GM13977 (cell line): ENCODE results near the gene ZNF441.
A peak's percentile ranks its signal among the peaks of the same experiment; 100 is the strongest.

Experiments used
- DNase-seq: peaks from one replicate; pipeline ENCODE4 v3.0.0; 2012; ENCODE audit warnings: low spot score
- in situ Hi-C: fragments of 300-500 bp; cut with MboI; formaldehyde crosslinking; loops from one replicate; pipeline ENCODE4 v1.12.0; 2022; ENCODE audit warnings: low sequenced_read_pairs, low pct_unique_long_range_greater_than_20kb, mixed read lengths, inconsistent platforms; ENCODE audit not compliant: unreplicated experiment
- TF ChIP-seq, protein P1 (sequence below): IDR thresholded peaks from 2 replicates; pipeline ENCODE4 v1.5.1; 2012; ENCODE audit warnings: mild to moderate bottlenecking, control low read depth; ENCODE audit not compliant: insufficient read depth; ENCODE audit errors: extremely low read depth, missing control alignments

ZNF441 gene

DNA sequence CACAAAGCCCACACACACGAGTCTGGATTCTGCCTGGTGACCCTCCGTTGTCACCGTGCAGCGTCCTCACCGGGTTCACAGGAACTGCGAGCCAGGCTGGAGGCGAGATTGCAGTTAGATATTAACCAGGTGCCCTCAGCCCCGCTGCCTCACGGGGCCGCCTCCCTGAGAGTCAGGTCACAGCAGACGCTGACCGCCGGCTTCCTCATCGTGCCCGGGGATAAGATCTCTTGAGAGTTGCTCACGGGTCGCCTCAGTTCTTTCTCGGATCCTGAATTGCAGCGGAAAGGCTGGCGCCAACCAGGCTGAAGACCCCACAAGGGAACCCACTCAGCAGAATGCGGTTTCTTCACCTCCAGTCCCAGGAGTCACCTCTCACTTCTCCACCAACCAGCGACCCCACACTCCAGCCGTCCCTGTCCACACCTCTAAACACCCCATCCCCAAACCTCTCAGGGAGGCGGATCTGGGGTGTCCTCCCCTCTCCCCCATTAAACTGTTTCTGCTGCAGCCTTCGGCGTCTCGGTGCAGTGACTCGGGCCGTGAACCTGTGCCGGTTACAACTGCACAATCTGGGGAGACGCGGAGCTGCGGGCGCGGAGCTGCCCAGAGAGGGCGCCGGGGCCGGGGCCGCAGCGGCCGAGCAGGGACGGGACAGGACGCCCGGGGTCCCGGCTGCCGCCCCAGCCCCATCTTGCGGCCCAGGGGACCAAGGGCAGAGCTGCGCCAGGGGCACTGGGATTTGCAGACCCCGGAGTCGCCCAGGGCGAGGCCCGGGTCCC lies 28.6 kb upstream of the ZNF441 start:
- in situ Hi-C loops: no loop called here
- DNase-seq: peak; percentile 58
- TF ChIP-seq, protein P1, sequence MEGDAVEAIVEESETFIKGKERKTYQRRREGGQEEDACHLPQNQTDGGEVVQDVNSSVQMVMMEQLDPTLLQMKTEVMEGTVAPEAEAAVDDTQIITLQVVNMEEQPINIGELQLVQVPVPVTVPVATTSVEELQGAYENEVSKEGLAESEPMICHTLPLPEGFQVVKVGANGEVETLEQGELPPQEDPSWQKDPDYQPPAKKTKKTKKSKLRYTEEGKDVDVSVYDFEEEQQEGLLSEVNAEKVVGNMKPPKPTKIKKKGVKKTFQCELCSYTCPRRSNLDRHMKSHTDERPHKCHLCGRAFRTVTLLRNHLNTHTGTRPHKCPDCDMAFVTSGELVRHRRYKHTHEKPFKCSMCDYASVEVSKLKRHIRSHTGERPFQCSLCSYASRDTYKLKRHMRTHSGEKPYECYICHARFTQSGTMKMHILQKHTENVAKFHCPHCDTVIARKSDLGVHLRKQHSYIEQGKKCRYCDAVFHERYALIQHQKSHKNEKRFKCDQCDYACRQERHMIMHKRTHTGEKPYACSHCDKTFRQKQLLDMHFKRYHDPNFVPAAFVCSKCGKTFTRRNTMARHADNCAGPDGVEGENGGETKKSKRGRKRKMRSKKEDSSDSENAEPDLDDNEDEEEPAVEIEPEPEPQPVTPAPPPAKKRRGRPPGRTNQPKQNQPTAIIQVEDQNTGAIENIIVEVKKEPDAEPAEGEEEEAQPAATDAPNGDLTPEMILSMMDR: no peak

DNA sequence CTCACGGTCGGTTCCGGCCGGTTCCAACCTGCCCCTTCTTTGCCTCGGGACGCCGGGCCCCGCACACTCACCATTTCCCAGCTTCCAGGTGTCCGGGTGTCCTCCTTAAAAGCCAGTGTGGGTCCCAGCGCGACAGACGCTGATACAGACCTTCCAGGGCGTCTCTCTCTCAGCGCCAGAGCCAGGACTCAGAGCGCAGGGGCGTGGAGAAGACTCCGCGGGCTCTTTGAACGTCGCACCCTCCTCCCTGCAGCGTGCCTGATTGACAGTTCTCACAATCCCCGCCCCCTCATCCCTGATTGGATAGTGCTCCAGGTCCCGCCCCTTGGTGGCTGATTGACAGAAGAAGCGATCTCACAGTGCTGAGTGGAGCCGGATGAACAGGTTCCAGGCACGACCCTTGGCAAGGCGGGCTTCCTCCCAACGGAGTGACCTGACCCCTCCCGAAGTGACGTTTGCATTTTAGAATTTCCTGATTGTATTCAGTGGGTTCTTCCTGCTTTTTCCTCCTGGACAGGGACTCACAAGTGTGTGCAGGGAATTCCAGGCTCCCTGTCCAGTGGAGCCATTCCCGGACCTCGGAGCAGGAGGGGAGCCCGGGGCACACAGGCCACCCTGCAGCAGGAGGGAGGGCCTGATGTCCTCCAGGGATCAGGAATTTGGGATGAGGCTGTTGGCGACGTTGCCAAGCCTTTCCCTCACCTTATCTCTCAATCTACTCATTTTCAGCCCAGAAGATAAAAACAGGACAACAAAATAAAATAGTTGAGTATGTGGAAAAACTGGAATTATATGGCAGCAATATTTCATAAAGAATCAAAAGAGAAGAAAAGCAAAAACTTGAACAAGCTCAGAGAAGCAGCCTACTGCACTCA lies 27.8 kb upstream of the ZNF441 start, which contains the start of gene ZNF823:
ZNF823 (minus strand) TSS at position 201 of the 875 bp plus-strand sequence; CDS start at position 74, 127 bp downstream.
- TF ChIP-seq, protein P1: no peak
- peak; percentile 96 for DNase-seq
- in situ Hi-C loops: no loop called here

DNA sequence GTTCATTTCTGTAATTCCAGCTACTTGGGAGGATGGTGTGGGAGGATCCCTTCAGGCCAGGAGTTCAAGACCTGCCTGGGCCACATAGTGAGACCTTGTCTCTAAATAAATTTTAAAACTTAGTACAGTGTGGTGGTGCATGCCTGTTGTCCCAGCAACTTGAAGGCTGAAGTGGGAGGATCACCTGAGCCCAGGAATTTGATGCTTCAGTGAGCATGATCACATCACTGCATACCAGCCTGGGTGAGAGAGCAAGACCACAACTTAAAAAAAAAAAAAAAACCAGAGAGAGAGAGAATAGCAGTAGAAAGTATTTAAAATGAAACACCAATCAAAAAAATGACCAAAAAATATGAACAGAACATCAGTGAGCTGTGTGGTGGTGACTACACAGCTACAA lies 20.9 kb upstream of the ZNF441 start:
- in situ Hi-C loops: no loop called here

DNA sequence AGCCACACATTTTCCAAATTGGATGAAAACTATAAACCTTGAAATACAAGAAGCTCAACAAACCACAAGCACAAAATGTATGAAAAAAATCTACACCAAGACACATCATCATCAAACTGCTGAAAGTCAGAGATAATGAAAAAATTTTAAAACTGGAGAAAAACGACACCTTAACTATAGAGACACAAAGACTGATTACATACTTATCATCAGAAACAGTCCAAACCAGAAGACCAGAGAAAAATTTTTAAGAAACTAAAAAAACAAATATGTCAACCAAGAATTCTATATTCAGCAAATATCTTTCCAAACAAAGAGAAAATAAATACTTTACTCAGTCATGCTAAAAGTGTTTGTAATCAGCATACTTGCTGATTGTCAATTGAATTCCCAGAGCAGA lies 19.5 kb upstream of the ZNF441 start:
- in situ Hi-C loops: no loop called here
- TF ChIP-seq, protein P1: no peak
- no peak for DNase-seq

More for the DNA sequence above, 20.9 kb upstream of the ZNF441 start:
- TF ChIP-seq, protein P1: no peak
- no peak for DNase-seq

DNA sequence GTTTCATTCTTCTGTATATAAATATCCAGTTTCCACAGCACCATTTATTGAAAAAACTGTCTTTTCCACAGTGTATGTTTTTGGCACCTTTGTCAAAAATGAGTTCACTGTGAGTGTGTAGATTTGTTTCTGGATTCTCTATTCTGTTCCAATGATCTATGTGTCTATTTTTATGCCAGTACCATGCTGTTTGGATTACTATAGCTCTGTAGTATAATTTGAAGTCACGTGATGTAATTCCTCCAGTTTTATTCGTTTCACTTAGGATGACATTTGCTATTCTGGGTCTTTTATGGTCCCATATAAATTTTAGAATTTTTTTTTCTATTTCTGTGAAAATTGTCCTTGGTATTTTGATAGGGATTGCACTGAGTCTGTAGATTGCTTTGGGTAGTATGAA lies 17.0 kb upstream of the ZNF441 start:
- TF ChIP-seq, protein P1: no peak
- DNase-seq: no peak
- in situ Hi-C loops: no loop called here

DNA sequence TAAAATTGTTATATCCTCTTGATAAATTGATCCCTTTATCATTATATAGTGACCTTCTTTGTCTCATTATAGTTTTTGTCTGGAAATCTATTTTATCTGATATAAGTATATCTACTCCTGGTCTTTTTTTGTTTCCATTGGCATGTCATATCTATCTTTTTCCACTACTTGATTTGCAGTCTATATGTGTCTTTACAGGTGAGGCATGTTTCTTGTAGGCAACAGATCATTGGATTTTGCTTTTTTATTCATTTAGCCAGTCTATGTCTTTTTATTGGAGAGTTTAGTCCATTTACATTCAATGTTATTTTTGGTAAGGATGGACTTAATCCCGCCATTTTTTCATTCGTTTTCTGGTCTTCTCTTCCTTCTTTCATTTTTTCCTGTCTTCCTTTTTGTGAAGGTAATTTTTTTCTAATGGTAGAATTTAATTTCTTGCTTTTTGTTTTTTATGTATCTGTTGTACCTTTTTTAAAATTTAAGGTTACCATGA lies 14.5 kb upstream of the ZNF441 start:
- DNase-seq: no peak
- in situ Hi-C loops: no loop called here
- TF ChIP-seq, protein P1: no peak
